Upper lobe of left lung (tissue), 6 donors: ENCODE data around the gene RAB30. TPM values are rescaled to one million over a fixed set of nuclear protein-coding genes. Genes with fewer than 3 reads are reported as not detected.

Experiments used
- ATAC-seq, 2 donors: fragments of 200-7000 bp; cut with Tn5 transposase; one replicate each; pipeline ENCODE4 v1.9.1; 2022; ENCODE audit warnings: mild to moderate bottlenecking in 2 of 2, moderate library complexity in 2 of 2; ENCODE audit not compliant: low FRiP score in 2 of 2
- DNase-seq, 2 donors: peaks; one replicate each; pipeline ENCODE4 v3.0.0-alpha.2; 2019 to 2020
- H3K27ac ChIP-seq, 4 donors: fragments of 200-600 bp; sonication (generic); one replicate each; pipeline ENCODE4 v1.5.1; 2016 to 2019
- H3K27me3 ChIP-seq, 4 donors: fragments of 200-600 bp; sonication (generic); one replicate each; pipeline ENCODE4 v1.5.1; 2017 to 2019
- H3K36me3 ChIP-seq, 4 donors: fragments of 200-600 bp; sonication (generic); one replicate each; pipeline ENCODE4 v1.5.1; 2016 to 2019
- H3K4me1 ChIP-seq, 4 donors: fragments of 200-600 bp; sonication (generic); one replicate each; pipeline ENCODE4 v1.5.1; 2018 to 2019
- H3K4me3 ChIP-seq, 4 donors: fragments of 200-600 bp; sonication (generic); one replicate each; pipeline ENCODE4 v1.5.1; 2017 to 2019; ENCODE audit warnings: mild to moderate bottlenecking in 2 of 4, moderate library complexity in 1 of 4
- H3K9me3 ChIP-seq, 4 donors: fragments of 200-600 bp; sonication (generic); one replicate each; pipeline ENCODE4 v1.5.1; 2018 to 2019
- EP300 ChIP-seq, 4 donors: sonication (generic); formaldehyde crosslinking; IDR thresholded peaks; one replicate each; pipeline ENCODE4 v1.5.1; 2017; ENCODE audit warnings: antibody characterized with exemption in 4 of 4, control low read depth in 2 of 4
- POLR2A ChIP-seq, 4 donors: fragments of 450-650 bp; IDR thresholded peaks; one replicate each; pipeline ENCODE4 v1.5.1; 2016 to 2017; ENCODE audit warnings: antibody characterized with exemption in 4 of 4, mild to moderate bottlenecking in 2 of 4
- POLR2AphosphoS5 ChIP-seq, 2 donors: sonication (generic); formaldehyde crosslinking; IDR thresholded peaks; one replicate each; pipeline ENCODE4 v1.5.1; 2017; ENCODE audit warnings: antibody characterized with exemption in 2 of 2
- WGBS, 2 donors: methylation state at CpG; one replicate each; pipeline ENCODE4 v1.1.5; 2017 to 2018; 5-methylcytosine and 5-hydroxymethylcytosine counted together
- total RNA-seq, 6 donors: library from RNA; depleted of rRNA in 4 of 6; stranded (reverse); fragments of >200 nt in 4 of 6; gene quantifications; one replicate each; pipeline versions ENCODE4 v1.1.0 to v1.2.1, GENCODE V29; 2016 to 2021
- TF ChIP-seq, protein P1 (sequence below), 6 experiments: fragments of 450-650 bp in 4 of 6; fragments of 200-600 bp in 2 of 6; sonication (generic) in 2 of 6; IDR thresholded peaks; one replicate each; pipeline ENCODE4 v1.5.1; 2016 to 2019; ENCODE audit warnings: antibody characterized with exemption in 6 of 6
- donor health status: DM: no; HTN: no; CAD: no; lungs with moderate emphysema.
- donor health status: DM: no; HTN: yes; CAD: no; lungs with severe emphysema.

The RAB30 gene
- total RNA-seq, 6 donors from 2014 or later: 2.7 to 19.3 (median 9.6) TPM

DNA sequence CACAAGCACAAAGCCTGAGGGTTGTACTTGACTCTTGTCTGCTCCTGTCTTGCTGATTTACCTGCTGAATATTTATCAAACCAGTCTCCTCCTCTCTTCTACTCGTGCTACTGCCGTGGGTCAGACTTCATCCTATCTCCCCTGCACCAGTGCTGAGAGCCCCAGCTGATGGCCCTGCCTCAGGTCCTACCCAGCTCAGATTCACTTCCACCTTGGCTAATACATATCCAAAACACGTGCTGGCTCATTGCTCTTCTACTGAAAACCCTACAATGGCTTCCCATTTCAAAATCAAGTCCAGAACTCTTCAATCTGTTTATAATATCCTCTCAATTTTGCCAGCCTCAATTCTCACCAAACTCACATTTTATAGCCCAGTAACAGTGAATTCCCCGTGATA lies 48.3 kb downstream of the RAB30 start:
- H3K27me3 ChIP-seq: no peaks in the 10 kb centered on the region
- no peaks in the 10 kb centered on the region for H3K36me3 ChIP-seq
- peaks cover 11 to 28% (median 14%) of the 10 kb centered on the region in 4 donors for H3K4me1 ChIP-seq
- no peak overlapping the region for H3K4me3 ChIP-seq
- no peaks in the 10 kb centered on the region for H3K9me3 ChIP-seq
- H3K27ac ChIP-seq: no peak overlapping the region
- ATAC-seq: no peak
- WGBS, 2 donors: 84 to 86% methylated on average over 4 of the region's 4 CpGs
- no peak for DNase-seq
- TF ChIP-seq POLR2AphosphoS5 (IDR thresholded peaks at IDR 0.05) (no peak), EP300 (IDR thresholded peaks at IDR 0.05) (no peak), POLR2A (IDR thresholded peaks at IDR 0.05) (no peak)
- TF ChIP-seq, protein P1, sequence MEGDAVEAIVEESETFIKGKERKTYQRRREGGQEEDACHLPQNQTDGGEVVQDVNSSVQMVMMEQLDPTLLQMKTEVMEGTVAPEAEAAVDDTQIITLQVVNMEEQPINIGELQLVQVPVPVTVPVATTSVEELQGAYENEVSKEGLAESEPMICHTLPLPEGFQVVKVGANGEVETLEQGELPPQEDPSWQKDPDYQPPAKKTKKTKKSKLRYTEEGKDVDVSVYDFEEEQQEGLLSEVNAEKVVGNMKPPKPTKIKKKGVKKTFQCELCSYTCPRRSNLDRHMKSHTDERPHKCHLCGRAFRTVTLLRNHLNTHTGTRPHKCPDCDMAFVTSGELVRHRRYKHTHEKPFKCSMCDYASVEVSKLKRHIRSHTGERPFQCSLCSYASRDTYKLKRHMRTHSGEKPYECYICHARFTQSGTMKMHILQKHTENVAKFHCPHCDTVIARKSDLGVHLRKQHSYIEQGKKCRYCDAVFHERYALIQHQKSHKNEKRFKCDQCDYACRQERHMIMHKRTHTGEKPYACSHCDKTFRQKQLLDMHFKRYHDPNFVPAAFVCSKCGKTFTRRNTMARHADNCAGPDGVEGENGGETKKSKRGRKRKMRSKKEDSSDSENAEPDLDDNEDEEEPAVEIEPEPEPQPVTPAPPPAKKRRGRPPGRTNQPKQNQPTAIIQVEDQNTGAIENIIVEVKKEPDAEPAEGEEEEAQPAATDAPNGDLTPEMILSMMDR (IDR thresholded peaks at IDR 0.05): no peak

DNA sequence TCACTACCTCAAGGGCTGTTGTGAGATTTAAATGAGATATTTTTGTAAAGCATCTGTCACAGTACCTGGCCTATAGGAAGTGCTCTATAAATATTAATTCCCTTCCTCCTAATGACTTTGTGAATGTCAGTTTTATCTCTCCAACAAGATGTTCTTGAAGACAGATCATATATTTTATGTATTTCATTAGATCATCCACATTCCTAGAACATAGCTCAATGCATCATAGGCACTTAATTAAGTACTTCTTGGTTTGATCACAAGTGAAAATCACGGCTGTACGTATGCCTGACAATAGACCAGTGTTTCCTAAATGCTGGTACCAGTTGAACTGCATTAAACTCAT lies 49.9 kb downstream of the RAB30 start:
- Histone ChIP-seq H3K4me1 (peaks cover 11 to 28% (median 14%) of the 10 kb centered on the region in 4 donors), H3K27me3 (no peaks in the 10 kb centered on the region), H3K36me3 (no peaks in the 10 kb centered on the region), H3K4me3 (no peak overlapping the region), H3K9me3 (no peaks in the 10 kb centered on the region), H3K27ac (no peak overlapping the region)
- TF ChIP-seq POLR2AphosphoS5 (IDR thresholded peaks at IDR 0.05) (no peak), EP300 (IDR thresholded peaks at IDR 0.05) (no peak), POLR2A (IDR thresholded peaks at IDR 0.05) (no peak)
- TF ChIP-seq, protein P1 (IDR thresholded peaks at IDR 0.05): no peak
- ATAC-seq: no peak
- WGBS, 2 donors: 84 to 97% methylated on average over 2 of the region's 2 CpGs
- no peak for DNase-seq

DNA sequence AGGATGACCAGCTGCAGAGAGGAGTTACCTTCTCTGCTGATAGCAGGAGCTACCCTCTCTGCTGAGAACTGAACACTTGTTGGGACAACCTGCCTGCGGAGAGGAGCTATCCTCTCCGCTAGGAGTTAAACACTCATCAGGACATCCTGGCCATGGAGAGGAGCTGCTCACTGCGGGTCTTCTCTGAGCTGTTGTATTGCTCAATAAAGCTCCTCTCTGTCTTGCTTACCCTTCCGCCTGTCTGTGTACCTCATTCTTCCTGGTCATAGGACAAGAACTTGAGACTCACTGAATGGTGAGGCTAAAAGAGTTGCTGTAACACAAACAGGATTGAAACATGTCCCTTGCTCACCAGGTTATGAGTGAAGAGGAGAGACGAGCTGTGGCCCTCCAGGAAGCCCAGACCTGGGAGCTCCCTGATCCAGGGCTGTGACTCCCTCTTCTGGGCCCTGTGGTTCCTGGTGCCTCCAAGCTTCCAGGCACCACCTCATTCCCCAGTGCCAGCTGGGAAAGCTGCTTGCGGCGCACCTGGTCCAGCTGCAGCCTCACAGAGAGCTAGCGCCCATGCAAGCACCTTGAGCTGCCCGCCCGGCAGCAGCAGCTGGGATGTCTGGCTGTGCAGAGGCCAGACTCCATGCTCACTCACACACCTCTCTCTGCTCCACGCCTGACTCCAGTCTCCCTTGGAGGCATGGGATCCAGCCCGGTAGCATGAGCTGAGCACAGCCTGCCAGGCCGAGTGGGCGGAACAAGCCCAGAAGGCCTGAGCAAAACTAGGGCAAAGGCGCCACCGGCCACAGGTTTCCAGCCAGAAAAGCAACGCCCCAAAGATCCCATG lies 50.5 kb downstream of the RAB30 start:
- no peaks in the 10 kb centered on the region for H3K9me3 ChIP-seq
- 96 to 98% methylated on average over 13 to 17 of the region's 17 CpGs for WGBS, 2 donors
- no peak overlapping the region for H3K4me3 ChIP-seq
- peaks cover 11 to 28% (median 14%) of the 10 kb centered on the region in 4 donors for H3K4me1 ChIP-seq
- TF ChIP-seq POLR2AphosphoS5 (IDR thresholded peaks at IDR 0.05) (no peak), EP300 (IDR thresholded peaks at IDR 0.05) (no peak)
- TF ChIP-seq, protein P1 (IDR thresholded peaks at IDR 0.05): no peak
- DNase-seq: peak in 1 of 2 donors; percentile 60
- H3K27ac ChIP-seq: no peak overlapping the region
- H3K27me3 ChIP-seq: no peaks in the 10 kb centered on the region
- no peak for ATAC-seq
- no peaks in the 10 kb centered on the region for H3K36me3 ChIP-seq

DNA sequence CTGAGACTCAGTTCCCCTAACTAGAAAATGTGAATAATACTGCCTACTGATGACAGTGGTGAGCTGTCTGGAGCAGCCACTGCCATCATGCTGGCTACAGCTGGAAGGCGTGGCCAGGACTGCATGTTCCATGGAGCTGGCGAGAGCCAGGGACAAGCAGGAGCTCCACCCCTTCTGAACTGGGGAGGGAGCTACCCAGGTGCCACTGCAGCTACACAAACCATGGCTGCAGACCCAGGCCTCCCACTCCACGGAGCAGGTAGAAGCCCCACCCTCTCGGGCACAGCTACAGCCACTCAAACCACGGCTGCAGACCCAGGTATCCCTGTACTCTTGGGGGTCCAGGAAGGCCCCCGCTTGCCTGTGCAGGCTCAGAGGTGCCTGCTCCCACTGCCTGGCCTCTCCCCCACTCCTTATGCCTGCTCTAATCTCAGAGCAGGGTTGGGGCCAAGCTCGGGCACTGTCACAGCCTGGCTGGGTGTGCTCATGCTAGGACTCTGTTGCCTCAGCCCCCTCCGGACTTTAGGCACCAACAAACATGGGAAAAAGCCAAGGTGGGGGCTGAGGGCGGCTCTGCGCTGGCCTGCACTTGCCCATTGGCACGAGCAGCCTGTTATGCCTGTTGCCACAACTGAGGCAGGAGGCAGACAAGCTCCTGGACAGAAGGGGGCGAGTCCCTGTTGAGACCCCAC lies 51.7 kb downstream of the RAB30 start:
- H3K4me3 ChIP-seq: no peak overlapping the region
- ATAC-seq (peak; percentile 45 to 54), DNase-seq (peak in 1 of 2 donors; percentile 67)
- WGBS, 2 donors: 92 to 93% methylated on average over 4 to 12 of the region's 12 CpGs
- no peaks in the 10 kb centered on the region for H3K36me3 ChIP-seq
- no peak overlapping the region for H3K27ac ChIP-seq
- TF ChIP-seq POLR2A (IDR thresholded peaks at IDR 0.05) (no peak), EP300 (IDR thresholded peaks at IDR 0.05) (no peak), POLR2AphosphoS5 (IDR thresholded peaks at IDR 0.05) (no peak)
- TF ChIP-seq, protein P1 (IDR thresholded peaks at IDR 0.05): no peak
- no peaks in the 10 kb centered on the region for H3K9me3 ChIP-seq
- no peaks in the 10 kb centered on the region for H3K27me3 ChIP-seq
- H3K4me1 ChIP-seq: peaks cover 6 to 23% (median 9%) of the 10 kb centered on the region in 4 donors
